GM23338 (cell line): ENCODE data around the gene EML2.

Experiments
- CTCF ChIP-seq, 2 experiments: fragments of 200-600 bp in 1 of 2; sonication (generic) in 1 of 2; conservative IDR thresholded peaks; 2 replicates each; pipeline versions ENCODE4 v1.5.1 to v1.6.1; 2016 to 2017; ENCODE audit warnings: antibody characterized with exemption in 2 of 2, low read depth in 2 of 2, mild to moderate bottlenecking in 2 of 2, moderate library complexity in 1 of 2
- EZH2 ChIP-seq: fragments of 200-600 bp; sonication (generic); IDR thresholded peaks from one replicate; pipeline ENCODE4 v1.8.0; 2017; ENCODE audit warnings: antibody characterized with exemption, mild to moderate bottlenecking, low read depth; ENCODE audit not compliant: unreplicated experiment

- no peak for TF ChIP-seq CTCF (conservative IDR thresholded peaks at IDR 0.05; ENCODE audit: low read depth in 2 of 2)
- TF ChIP-seq EZH2, result no peak
These were observed 18.4 kb upstream of the EML2 start for GRCh38 chr19:45657520-45658167.
